ENCODE measurements around the gene RAB27A. TPM values are rescaled to one million over a fixed set of nuclear protein-coding genes. Genes with fewer than 3 reads are reported as not detected.
A peak's percentile ranks its signal among the peaks of the same experiment; 100 is the strongest.

The RAB27A gene
- total RNA-seq, 2 donors from 2014 or later, result 203 to 205 TPM

- ATAC-seq (replicated peaks in 1 of 2) (no peak), DNase-seq (no peak)
- Mint-ChIP-seq H3K36me3 (ENCODE audit: insufficient read depth in 2 of 2) (peaks cover 21 to 24% of the 10 kb centered on the region in 2 donors), H3K4me3 (peak overlapping the region; percentile 66 to 79), H3K9me3 (no peaks in the 10 kb centered on the region), H3K4me1 (ENCODE audit: low read depth) (peaks cover 94% of the 10 kb centered on the region), H3K27me3 (ENCODE audit: low read depth) (no peaks in the 10 kb centered on the region), H3K27ac (peak overlapping the region; percentile 92)
These were observed 11.9 kb downstream of the RAB27A start for GRCh38 chr15:55277715-55278114.

- no peaks in the 10 kb centered on the region for H3K9me3 Mint-ChIP-seq
- H3K27ac Mint-ChIP-seq, result peak overlapping the region; percentile 92
- ATAC-seq (replicated peaks in 1 of 2) (peak; percentile 59 to 69), DNase-seq (peak; percentile 72 to 79)
- no peaks in the 10 kb centered on the region for H3K27me3 Mint-ChIP-seq (ENCODE audit: low read depth)
- H3K4me3 Mint-ChIP-seq, result peak overlapping the region; percentile 66 to 79
- peaks cover 94% of the 10 kb centered on the region for H3K4me1 Mint-ChIP-seq (ENCODE audit: low read depth)
- peaks cover 23 to 26% of the 10 kb centered on the region in 2 donors for H3K36me3 Mint-ChIP-seq (ENCODE audit: insufficient read depth in 2 of 2)
These were observed 12.5 kb downstream of the RAB27A start for GRCh38 chr15:55277116-55277564.

DNA sequence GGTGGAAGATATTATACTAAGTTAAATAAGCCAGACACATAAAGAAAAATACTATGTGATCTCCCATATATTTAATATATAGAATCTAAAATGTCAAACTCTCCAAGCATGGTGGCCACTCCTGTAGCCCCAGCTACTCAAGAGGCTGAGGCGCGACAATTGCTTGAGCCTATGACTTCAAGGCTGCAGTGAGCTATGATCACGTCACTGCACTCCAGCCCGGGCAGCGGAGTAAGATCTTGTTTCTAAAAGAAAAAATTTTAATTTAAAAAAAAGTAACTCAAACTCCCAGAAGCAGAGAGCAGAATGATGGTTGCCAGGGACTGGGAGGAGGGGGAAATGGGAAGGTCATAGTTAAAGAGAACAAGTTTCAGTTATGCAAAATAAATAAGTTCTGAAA lies 13.3 kb downstream of the RAB27A start:
- ATAC-seq (replicated peaks in 1 of 2), result no peak
- Mint-ChIP-seq H3K27ac (peak overlapping the region; percentile 92), H3K4me1 (ENCODE audit: low read depth) (peaks cover 94% of the 10 kb centered on the region), H3K4me3 (peak overlapping the region; percentile 66 to 79), H3K27me3 (ENCODE audit: low read depth) (no peaks in the 10 kb centered on the region), H3K9me3 (no peaks in the 10 kb centered on the region), H3K36me3 (ENCODE audit: insufficient read depth in 2 of 2) (peaks cover 23 to 26% of the 10 kb centered on the region in 2 donors)
- no peak for DNase-seq

GRCh38 chr15:55270291-55270690 lies 19.3 kb downstream of the RAB27A start:
- ATAC-seq (replicated peaks in 1 of 2) (peak; percentile 17 to 35), DNase-seq (no peak)
- no peaks in the 10 kb centered on the region for H3K9me3 Mint-ChIP-seq
- H3K4me3 Mint-ChIP-seq, result peak overlapping the region; percentile 20 to 70
- peak overlapping the region; percentile 98 for H3K27ac Mint-ChIP-seq
- peaks cover 92% of the 10 kb centered on the region for H3K4me1 Mint-ChIP-seq (ENCODE audit: low read depth)
- H3K27me3 Mint-ChIP-seq (ENCODE audit: low read depth), result no peaks in the 10 kb centered on the region
- peaks cover 35 to 56% of the 10 kb centered on the region in 2 donors for H3K36me3 Mint-ChIP-seq (ENCODE audit: insufficient read depth in 2 of 2)

DNA sequence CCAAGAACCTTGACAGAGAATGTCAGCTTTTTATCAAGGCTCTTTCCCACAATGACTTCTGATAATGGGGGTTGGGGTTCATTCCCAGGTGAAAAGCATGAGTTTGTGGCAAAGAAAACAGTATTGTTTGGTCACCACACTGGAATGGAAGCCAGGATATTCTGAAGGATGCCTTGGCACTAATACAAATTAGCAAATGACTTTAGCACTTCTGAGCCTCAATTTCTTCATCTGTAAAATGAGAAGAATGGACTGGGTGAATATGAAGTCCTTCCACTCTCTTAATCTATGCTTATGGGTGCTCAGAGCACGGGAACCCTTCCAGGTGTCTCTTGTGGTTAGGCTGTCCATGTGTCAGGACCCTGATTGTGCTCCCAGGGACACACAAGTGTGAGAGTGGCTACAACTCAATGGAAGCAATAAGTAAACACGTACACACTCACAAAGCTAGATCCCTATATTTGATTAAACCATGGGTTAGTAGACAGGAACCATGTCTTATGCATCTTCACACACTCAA lies 21.4 kb downstream of the RAB27A start:
- no peak for DNase-seq

DNA sequence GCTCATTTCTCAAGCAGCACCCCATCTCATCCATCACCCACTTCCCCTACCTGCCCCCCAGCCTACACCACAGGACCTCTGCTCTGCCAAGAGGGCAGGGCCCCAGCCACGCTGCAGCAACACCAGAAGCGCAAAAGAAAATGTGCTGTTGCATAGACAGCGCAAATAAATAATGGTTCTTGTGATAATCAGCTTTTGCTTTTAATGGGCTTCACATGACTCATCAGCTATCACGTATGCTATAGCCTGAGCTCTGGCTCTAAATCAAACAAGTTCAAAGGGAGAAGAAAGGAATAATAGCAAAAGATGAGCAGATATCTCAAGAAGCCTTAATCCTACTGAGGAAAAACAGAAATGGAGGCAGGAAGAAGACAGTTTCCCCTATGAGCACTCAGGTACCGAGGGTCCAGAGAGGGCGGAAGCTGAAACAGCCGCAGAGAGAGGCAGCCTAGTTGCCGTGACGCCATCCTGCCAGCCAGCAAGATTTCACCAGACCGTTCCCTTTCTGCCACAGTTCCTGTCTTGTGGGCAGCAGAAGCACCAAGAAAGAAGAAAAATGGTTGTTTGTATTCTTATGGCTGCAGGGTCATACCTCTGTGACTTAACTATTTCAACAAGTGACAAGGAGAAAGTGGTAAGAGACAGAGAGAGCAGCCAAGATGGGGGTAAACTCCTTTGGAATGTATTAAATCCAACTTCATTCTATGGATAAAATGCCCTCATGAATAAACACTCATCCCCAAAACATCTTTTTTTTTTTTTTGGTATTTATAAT lies 22.0 kb downstream of the RAB27A start:
- H3K9me3 Mint-ChIP-seq, result no peaks in the 10 kb centered on the region
- peak overlapping the region; percentile 90 for H3K27ac Mint-ChIP-seq
- peak overlapping the region; percentile 70 to 72 for H3K4me3 Mint-ChIP-seq
- peaks cover 73% of the 10 kb centered on the region for H3K4me1 Mint-ChIP-seq (ENCODE audit: low read depth)
- H3K27me3 Mint-ChIP-seq (ENCODE audit: low read depth), result no peaks in the 10 kb centered on the region
- DNase-seq, result peak; percentile 71 to 74
- H3K36me3 Mint-ChIP-seq (ENCODE audit: insufficient read depth in 2 of 2), result peaks cover 20 to 54% of the 10 kb centered on the region in 2 donors
- ATAC-seq (replicated peaks in 1 of 2), result peak; percentile 92 to 93

More for the DNA sequence above, 21.4 kb downstream of the RAB27A start:
- no peaks in the 10 kb centered on the region for H3K9me3 Mint-ChIP-seq
- no peak for ATAC-seq (replicated peaks in 1 of 2)
- H3K27me3 Mint-ChIP-seq (ENCODE audit: low read depth), result no peaks in the 10 kb centered on the region
- H3K36me3 Mint-ChIP-seq (ENCODE audit: insufficient read depth in 2 of 2), result peaks cover 22 to 53% of the 10 kb centered on the region in 2 donors
- peak overlapping the region; percentile 70 to 72 for H3K4me3 Mint-ChIP-seq
- H3K27ac Mint-ChIP-seq, result peak overlapping the region; percentile 90
- peaks cover 76% of the 10 kb centered on the region for H3K4me1 Mint-ChIP-seq (ENCODE audit: low read depth)

DNA sequence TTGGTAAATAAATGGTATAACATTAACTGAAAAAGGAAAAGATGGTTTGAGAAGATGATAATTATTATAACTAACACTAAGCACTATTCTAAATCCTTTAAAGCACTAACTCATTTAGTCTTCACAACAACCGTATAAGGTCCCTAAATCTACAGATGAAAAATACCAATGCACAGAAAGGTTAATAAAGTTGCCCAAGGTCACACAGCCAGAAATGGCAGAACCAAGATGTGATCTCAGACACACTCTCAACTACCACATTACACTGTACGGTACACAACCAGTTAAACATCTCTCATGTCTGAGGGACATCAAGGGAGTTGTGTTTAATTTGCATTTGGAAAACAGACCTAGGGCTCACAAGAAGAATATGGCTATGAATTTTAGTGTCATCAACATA lies 23.1 kb downstream of the RAB27A start:
- no peak for ATAC-seq (replicated peaks in 1 of 2)
- no peak for DNase-seq
- Mint-ChIP-seq H3K27ac (peak overlapping the region; percentile 90), H3K9me3 (no peaks in the 10 kb centered on the region), H3K36me3 (ENCODE audit: insufficient read depth in 2 of 2) (peaks cover 19 to 55% of the 10 kb centered on the region in 2 donors), H3K27me3 (ENCODE audit: low read depth) (no peaks in the 10 kb centered on the region), H3K4me3 (peak overlapping the region; percentile 70 to 72), H3K4me1 (ENCODE audit: low read depth) (peaks cover 62% of the 10 kb centered on the region)

DNA sequence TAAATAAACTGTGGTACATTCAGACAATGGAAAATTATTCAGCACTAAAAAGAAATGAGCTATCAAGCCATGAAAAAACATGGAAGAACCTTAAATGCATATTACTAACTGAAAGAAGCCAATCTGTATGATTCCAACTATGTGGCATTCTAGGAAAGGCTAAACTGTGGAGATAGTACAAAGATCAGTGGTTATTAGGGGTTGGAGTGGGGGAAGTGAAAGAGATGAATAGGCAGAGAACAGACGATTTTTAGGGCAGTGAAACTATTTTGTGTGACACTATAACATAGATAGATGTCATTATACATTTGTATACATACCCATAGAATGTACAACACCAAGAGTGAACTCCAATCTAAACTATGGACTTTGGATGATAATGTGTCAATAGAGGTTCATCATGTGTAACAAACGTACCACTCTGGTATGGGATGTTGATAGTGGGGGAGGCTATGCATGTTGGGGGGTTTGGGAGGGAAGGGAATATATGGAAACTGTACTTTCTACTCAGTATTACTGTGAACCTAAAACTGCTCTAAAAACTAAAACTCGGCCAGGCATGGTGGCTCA lies 29.0 kb downstream of the RAB27A start:
- Mint-ChIP-seq H3K36me3 (ENCODE audit: insufficient read depth in 2 of 2) (peaks cover 15 to 40% of the 10 kb centered on the region in 2 donors), H3K27ac (no peak overlapping the region), H3K27me3 (ENCODE audit: low read depth) (no peaks in the 10 kb centered on the region), H3K9me3 (no peaks in the 10 kb centered on the region), H3K4me1 (ENCODE audit: low read depth) (peaks cover 37% of the 10 kb centered on the region), H3K4me3 (no peak overlapping the region)
- DNase-seq (no peak), ATAC-seq (replicated peaks in 1 of 2) (no peak)

DNA sequence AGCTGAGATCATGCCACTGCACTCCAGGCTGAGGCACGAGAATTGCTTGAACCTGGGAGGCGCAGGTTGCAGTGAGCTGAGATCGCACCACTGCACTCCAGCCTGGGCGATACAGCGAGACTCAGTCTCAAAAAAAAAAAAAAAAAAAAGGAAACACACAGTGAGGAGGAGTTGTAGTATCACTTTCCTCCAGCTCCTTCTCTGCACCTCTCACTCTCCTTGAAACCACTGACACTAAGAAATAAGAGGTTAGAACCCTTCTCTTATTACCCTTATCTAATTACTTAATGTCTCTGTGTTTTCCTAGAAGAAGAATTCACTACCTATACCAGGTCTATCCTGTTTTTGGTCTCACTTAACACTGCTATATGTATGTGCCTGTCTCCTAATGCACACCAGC lies 31.7 kb downstream of the RAB27A start:
- no peaks in the 10 kb centered on the region for H3K27me3 Mint-ChIP-seq (ENCODE audit: low read depth)

DNA sequence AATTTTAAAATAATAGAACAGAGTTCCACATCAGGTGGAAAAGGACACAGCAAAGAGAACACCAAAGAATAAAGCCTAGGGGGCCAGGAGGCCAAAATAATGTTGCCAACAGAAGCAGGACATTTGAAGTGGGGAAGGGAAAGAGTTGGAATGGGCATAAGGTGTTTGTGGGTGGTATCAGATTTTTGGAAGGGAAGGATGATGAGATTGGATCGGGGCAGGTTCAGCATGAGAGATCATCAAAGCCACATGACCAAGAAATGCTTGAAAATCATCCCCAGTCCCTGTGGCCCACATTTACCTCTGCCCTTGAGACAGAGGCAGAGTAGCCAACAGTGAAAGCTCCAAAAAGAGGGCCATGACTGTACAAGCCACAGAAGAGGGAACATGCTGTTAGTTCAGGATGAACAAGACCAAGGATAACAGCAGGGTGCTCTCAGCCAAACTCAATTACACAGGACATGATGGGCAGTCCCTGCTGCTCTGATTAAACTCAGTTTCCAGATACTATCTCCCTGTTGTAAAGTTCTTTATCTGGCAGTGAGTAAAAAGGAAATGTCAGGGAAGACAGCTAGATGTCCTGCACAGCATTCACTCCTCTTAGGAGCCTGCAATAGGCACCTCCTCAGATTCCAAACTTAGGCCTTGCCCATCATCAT lies 32.5 kb downstream of the RAB27A start:
- H3K4me3 Mint-ChIP-seq, result peak overlapping the region; percentile 69 to 89

More for the DNA sequence above, 31.7 kb downstream of the RAB27A start:
- peaks cover 55% of the 10 kb centered on the region for H3K4me1 Mint-ChIP-seq (ENCODE audit: low read depth)
- DNase-seq (no peak), ATAC-seq (replicated peaks in 1 of 2) (no peak)
- H3K9me3 Mint-ChIP-seq, result no peaks in the 10 kb centered on the region
- peak overlapping the region; percentile 74 for H3K27ac Mint-ChIP-seq
- H3K36me3 Mint-ChIP-seq (ENCODE audit: insufficient read depth in 2 of 2), result peaks cover 18 to 29% of the 10 kb centered on the region in 2 donors
- H3K4me3 Mint-ChIP-seq, result peak overlapping the region; percentile 21 to 45

GRCh38 chr15:55256281-55257011 lies 33.2 kb downstream of the RAB27A start:
- DNase-seq (peak in 1 of 2 donors; percentile 36), ATAC-seq (replicated peaks in 1 of 2) (peak; percentile 70 to 71)
- peak overlapping the region; percentile 94 for H3K27ac Mint-ChIP-seq
- H3K36me3 Mint-ChIP-seq (ENCODE audit: insufficient read depth in 2 of 2), result peaks cover 22 to 31% of the 10 kb centered on the region in 2 donors
- peaks cover 69% of the 10 kb centered on the region for H3K4me1 Mint-ChIP-seq (ENCODE audit: low read depth)
- H3K9me3 Mint-ChIP-seq, result no peaks in the 10 kb centered on the region
- H3K27me3 Mint-ChIP-seq (ENCODE audit: low read depth), result no peaks in the 10 kb centered on the region
- peak overlapping the region; percentile 69 to 89 for H3K4me3 Mint-ChIP-seq

More for the DNA sequence above, 32.5 kb downstream of the RAB27A start:
- Mint-ChIP-seq H3K27ac (peak overlapping the region; percentile 94), H3K4me1 (ENCODE audit: low read depth) (peaks cover 62% of the 10 kb centered on the region), H3K9me3 (no peaks in the 10 kb centered on the region), H3K27me3 (ENCODE audit: low read depth) (no peaks in the 10 kb centered on the region), H3K36me3 (ENCODE audit: insufficient read depth in 2 of 2) (peaks cover 18 to 28% of the 10 kb centered on the region in 2 donors)
- DNase-seq, result no peak
- no peak for ATAC-seq (replicated peaks in 1 of 2)

GRCh38 chr15:55255714-55256113 lies 33.9 kb downstream of the RAB27A start:
- DNase-seq, result no peak
- H3K27ac Mint-ChIP-seq, result peak overlapping the region; percentile 94
- H3K4me1 Mint-ChIP-seq (ENCODE audit: low read depth), result peaks cover 77% of the 10 kb centered on the region
- peak overlapping the region; percentile 69 to 89 for H3K4me3 Mint-ChIP-seq
- peak; percentile 35 to 37 for ATAC-seq (replicated peaks in 1 of 2)
- no peaks in the 10 kb centered on the region for H3K27me3 Mint-ChIP-seq (ENCODE audit: low read depth)
- H3K9me3 Mint-ChIP-seq, result no peaks in the 10 kb centered on the region
- peaks cover 25 to 35% of the 10 kb centered on the region in 2 donors for H3K36me3 Mint-ChIP-seq (ENCODE audit: insufficient read depth in 2 of 2)

Measured in activated T-cell treated with anti-CD3 and anti-CD28 coated beads, Interleukin-2, amount 50 U/mL, for 72 hours (primary cell).